ENCODE measurements around the gene CEMIP2.

- no peak for TF ChIP-seq CTCF (IDR thresholded peaks at IDR 0.05)
- no peak for TF ChIP-seq POLR2A (IDR thresholded peaks at IDR 0.05)
- TF ChIP-seq POLR2AphosphoS5 (IDR thresholded peaks at IDR 0.05): no peak
- no peak for TF ChIP-seq EP300 (IDR thresholded peaks at IDR 0.05)
Observed at GRCh38 chr9:71677209-71677608, 91.1 kb downstream of the CEMIP2 start.
